HG03064 (cell line): Measurements from ENCODE around the gene NCAPH2.
"Not testable (repeated sequence)": the region's sequence is repeated elsewhere in the genome, so short reads cannot be mapped to it uniquely, and the experiment has no call there.

Source experiments
- ATAC-seq: cut with Tn5 transposase; IDR thresholded peaks from one replicate; pipeline ENCODE4 v1.9.1; 2021; ENCODE audit warnings: low read depth; ENCODE audit not compliant: unreplicated experiment

The NCAPH2 gene

DNA sequence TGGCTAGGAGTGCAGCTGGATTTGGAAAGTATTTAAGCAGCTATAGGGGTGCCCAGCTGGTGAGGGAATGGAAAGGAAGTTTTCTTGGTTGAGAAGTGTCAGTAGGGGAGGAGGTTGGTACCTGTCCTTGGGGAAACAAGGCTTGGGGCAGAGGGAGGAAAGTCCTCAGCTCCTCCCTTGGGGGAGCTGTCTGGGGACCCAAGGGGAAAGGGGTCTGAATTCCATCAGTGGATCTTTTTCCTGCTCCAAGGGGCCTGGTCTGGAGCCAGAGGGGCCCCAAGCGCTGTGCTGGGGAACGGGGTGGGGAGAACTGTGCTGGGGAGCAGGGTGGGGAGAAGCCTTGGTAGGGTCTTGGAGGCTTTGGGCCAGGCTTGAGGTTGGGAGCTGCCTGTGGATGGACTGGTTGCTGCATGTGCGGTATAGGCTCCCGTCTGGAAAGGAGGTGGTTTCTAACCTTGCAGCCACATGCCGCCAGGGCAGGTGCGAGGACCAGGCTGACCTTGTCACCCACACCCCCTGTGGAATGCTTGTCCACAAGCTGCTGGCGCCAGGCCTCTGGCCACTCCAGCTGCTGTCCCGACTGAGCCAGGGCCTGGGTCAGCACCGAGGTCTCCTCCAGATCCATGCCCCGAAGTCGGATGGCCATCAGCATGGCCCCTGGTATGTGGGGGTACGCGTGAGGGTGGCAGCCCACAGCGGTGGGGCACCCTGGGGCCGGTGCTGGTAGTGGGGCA is 20.8 kb downstream of the NCAPH2 start:
- no peak for ATAC-seq

DNA sequence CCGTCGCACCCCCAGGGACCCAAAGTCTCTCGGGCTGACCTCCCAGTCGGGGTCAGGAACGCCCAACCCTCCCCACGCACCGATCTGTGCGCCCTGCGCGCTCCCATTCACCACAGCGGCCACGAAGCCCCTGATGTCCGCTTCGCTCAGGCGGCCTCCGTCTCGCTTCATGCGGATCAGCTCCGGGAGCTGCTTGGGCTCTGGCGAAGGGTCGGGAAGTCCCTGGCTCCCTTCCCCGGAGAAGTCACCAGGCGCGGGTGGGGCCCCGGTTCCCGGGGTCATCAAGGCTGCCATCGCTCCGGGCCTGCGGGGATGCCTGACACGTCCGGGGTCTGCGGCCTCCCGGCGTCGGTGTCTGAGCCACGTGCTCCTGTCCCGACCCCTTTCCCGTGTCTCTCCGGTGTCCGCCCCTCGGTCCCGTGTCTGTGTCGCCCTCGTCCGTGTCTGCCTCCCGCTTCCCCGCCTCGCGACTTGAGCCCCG is 21.4 kb downstream of the NCAPH2 start:
- no peak for ATAC-seq

GRCh38 chr22:50529897-50530579 is 22.0 kb downstream of the NCAPH2 start, which contains the start of gene TYMP:
TSS of gene TYMP (minus strand) at chr22:50530012. CDS start at chr22:50529709, 303 bp downstream.
- no peak for ATAC-seq

- ATAC-seq, result no peak
Observed at GRCh38 chr22:50530580-50530876, 22.5 kb downstream of the NCAPH2 start.

DNA sequence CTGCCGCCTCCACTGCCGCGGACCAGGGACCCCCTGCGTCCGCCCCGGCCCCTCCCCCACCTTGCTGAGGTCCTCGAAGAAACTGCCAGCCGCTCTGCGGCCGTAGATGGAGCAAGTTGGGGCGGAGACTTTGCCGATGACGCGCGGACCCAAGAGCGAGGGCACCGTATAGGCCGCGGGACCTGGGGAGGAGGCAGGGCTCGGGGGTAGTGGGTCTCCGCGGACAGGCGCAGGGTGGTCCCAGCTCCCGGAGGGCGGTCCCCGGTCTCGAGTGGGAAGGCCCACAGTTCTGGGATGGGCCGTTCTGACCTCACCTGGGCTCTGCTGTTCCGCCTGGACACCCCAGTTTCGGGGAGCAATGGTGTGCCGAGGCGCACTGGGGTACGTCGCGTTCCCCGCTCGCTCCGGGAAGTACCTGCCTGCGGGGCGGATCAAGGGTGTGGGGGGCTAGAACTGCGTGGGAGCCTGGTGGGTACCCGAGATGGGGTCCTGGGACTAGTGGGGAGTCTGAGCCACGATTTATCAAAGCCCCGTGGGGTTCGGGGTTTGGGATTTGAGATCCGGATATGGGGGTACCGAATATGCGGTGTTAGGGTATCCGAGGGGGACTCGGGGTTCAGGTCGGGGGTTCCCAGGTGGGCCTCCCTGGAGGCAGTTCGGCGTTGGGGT is 23.0 kb downstream of the NCAPH2 start:
- ATAC-seq, result no peak

DNA sequence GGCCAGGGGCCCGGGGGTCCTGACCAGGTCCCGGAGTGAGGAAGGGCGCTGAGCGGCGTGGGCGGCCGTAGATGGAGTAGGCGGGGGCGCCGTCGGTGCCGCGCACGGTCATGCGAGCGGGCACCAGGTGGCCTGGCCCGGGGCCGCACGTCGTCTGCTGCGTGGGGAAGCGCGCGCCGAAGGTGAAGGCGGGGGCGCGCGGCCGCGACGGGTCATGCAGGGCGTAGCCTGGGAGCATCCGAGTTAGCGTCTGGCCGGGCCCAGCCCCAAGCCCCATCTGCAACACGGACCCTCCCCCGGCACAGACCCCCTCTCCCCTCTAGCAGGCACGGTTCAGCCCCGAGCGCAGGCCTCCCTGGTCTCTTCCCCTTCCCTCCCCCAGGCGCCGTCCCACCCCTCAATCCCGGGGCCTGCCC is 23.5 kb downstream of the NCAPH2 start:
- ATAC-seq, result no peak

DNA sequence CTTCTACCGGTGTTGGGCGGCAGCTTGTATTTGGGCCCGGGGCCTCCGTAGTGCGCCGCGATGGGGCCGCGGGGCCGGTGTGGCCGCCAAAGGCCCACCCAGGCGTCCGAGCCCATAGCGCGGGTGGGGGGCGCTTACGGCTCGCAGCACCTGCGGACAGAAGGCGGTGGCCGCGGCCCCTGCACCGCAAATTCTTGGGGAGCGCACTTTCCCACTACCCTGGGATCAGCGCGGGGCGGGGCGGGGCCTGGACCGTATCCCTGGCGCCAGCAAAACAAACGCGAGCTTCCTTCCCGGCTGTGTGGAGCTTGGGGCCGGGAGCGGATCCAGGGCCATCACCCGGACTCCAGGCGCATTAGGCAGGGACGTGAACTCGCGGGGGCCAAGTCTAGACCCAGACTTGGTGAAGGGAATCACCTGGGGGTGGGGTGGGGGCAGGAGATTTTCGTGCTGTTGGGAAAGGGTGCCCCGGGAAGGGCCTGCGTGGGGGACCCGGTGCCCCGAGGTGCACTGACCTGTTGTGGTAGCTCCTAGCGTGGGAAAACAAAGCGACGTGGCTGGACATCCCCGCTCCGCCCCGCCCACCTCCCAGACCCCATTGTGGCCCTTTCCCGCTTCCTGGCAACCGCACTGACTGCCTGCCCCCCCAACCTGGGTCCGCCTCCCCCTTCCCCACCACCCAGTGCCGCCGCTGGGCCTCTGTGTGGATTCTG is 24.1 kb downstream of the NCAPH2 start:
- no peak for ATAC-seq

DNA sequence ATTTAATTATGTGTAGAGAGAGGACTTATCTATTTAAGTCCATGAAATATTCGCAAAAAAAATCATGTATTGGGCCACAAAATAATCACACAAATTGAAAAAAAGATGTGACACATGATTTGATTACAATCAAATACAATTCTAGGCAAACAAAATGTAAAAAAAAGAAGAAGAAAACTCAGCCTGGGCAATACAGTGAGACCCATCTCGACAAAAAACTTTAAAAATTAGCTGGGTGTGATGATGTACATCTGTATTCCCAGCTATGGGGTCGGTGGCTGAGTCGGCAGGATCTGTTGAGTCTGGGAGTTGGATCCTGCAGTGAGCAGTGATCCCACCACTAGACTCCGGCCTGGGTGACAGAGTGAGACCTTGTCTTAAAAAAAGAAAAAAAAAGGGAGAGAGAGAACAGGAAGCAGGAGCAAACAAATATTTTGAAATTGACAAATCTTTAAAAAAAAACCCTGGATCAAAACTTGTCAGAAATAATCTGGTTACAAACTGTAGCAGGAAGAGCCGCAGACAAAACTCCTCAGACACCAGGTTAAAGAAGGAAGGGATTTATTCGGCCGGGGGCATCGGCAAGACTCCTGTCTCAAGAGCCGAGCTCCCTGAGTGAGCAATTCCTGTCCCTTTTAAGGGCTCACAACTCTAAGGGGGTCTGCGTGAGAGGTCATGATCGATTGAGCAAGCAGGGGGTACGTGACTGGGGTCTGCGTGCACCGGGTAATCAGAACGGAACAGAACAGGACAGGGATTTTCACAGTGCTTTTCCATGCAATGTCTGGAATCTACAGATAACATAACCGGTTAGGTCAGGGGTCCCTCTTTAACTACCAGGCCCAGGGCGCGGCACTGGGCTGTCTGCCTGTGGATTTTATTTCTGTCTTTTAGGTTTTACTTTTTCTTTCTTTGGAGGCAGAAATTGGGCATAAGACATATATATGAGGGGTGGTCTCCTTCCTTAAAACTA is 25.1 kb downstream of the NCAPH2 start:
- no peak for ATAC-seq

DNA sequence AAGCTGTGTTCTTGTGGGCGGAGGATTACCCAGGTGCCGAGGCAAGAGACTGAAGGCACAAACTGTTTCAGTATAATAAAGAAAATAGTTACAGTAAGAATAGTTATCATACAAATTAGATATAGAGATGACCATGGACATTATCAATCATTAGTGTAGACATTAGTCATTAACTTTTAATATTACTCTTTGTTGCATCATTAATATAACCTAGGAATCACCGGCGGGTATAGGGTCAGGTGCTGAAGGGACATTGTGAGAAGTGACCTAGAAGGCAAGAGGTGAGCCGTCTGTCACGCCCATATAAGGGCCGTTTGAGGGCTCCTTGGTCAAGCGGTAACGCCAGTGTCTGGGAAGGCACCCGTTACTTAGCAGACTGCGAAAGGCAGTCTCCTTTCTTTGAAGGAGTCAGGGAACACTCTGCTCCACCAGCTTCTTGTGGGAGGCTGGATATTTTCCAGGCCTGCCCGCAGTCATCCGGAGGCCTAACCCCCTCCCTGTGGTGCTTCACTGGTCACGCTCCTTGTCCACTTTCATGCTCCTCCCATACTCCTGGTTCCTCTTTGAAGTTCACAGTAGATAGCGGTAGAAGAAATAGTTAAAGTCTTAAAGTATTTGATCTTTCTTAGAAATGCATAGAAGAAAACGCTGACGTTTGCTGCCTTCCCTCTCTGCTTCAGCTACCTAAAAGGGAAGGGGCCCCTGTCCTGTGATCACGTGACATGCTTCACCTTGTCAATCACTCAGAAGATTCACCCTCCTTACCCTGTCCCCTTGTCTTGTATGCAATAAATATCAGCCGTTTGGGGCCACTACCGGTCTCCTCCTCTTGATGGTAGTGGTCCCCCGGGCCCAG is 26.1 kb downstream of the NCAPH2 start:
- ATAC-seq, result not testable (repeated sequence)

DNA sequence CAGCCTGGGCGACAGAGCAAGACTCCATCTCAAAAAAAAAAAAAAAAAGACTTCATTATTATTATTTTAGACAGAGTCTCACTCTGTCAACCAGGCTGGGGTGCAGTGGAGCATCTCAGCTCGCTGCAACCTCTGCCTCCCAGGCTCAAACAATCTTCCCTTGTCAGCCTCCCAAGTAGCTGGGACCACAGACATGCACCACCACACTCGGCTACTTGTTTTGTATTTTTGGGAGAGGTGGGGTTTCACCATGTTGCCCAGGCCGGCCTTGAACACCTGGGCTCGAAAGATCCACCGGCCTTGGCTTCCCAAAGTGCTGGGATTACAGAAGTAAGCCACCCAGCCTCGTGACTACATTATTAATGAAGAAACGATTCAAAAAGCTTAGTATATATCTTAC is 27.1 kb downstream of the NCAPH2 start:
- no peak for ATAC-seq

GRCh38 chr22:50536226-50536625 is 28.2 kb downstream of the NCAPH2 start:
- ATAC-seq, result no peak

DNA sequence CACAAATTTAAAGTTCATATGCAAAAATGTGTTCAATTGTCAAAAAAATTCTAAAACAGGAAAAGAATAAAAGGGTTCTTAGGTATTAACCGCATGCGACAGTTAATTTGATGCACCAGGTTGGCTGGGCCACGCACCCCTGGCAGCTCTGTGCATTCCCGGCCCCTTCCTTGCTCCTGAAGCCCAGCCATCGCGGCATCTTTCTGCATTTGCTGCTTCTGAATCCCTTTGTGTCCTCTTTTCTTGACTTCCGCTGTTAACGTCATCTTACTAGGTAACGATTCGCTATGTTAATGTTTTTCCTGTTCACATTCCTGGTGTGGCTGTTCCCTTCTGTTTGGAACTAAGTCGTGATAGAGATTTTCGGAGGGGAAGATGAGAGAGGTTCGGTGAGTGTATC is 29.7 kb downstream of the NCAPH2 start:
- ATAC-seq, result no peak

- no peak for ATAC-seq
Observed at GRCh38 chr22:50540381-50540780, 32.4 kb downstream of the NCAPH2 start.

GRCh38 chr22:50541667-50542026 is 33.6 kb downstream of the NCAPH2 start:
- not testable (repeated sequence) for ATAC-seq

- no peak for ATAC-seq
Observed at GRCh38 chr22:50542416-50542927, 34.4 kb downstream of the NCAPH2 start.

DNA sequence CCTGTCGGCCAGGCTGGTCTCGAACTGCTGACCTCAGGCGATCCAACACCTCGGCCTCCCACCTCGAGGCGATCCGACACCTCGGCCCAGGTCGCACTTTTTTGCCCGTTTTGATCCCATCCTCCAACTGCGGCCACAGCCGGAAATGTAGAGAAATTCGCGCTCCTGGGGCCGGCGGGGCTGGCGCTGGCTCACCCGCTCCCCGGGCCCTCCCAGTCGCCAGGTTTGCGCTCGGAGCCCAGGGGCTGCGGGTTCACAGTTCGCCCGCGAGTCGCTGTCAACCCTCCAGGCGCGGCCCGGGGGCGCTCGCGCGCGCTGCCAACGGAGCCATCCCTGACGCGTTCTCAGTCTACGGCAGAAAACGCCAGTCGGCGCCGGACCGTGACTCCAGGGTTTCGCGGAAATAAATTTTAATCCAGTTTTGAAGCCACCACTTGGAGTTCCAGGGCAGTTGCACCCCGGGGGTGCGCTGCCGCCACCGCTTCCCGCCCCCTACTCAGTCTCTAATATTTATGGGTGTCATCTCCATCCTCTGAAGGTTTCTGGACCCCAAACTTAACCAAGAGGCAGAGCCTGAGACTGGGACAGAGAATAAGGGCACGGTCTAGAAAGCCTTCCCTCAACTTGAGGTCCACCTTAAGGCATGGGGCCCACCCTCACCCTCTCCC is 36.2 kb downstream of the NCAPH2 start:
- ATAC-seq, result no peak

GRCh38 chr22:50544746-50545253 is 36.8 kb downstream of the NCAPH2 start:
- no peak for ATAC-seq
